ENCODE results near the gene STARD13.

The STARD13 gene

DNA sequence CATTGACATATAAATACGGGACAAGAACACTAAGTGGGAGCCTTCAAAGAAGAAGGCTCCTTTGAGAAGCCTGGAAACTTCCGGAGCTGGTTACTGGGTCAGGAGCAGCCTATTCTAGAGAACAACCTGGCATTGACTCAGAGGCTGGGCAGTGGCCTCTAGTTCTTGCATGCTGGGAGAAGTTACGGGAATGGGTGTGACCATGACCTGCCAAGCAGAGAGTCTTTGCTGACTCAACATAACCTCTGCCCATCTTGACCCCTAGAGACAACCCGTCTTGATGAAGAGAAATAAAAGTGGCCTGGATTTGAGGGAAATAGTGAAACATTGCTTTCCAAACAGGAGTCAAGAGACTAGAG, 21.0 kb downstream of the STARD13 start:
- TF ChIP-seq, protein P1, sequence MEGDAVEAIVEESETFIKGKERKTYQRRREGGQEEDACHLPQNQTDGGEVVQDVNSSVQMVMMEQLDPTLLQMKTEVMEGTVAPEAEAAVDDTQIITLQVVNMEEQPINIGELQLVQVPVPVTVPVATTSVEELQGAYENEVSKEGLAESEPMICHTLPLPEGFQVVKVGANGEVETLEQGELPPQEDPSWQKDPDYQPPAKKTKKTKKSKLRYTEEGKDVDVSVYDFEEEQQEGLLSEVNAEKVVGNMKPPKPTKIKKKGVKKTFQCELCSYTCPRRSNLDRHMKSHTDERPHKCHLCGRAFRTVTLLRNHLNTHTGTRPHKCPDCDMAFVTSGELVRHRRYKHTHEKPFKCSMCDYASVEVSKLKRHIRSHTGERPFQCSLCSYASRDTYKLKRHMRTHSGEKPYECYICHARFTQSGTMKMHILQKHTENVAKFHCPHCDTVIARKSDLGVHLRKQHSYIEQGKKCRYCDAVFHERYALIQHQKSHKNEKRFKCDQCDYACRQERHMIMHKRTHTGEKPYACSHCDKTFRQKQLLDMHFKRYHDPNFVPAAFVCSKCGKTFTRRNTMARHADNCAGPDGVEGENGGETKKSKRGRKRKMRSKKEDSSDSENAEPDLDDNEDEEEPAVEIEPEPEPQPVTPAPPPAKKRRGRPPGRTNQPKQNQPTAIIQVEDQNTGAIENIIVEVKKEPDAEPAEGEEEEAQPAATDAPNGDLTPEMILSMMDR (IDR thresholded peaks at IDR 0.05; ENCODE audit: borderline replicate concordance, control extremely low read depth, extremely low read depth, insufficient read depth, missing control alignments), result no peak
- DNase-seq (ENCODE audit: low spot score), result no peak
- in situ Hi-C loops (cut with MboI; ENCODE audit: low sequenced_read_pairs, unreplicated experiment), result no loop called here

DNA sequence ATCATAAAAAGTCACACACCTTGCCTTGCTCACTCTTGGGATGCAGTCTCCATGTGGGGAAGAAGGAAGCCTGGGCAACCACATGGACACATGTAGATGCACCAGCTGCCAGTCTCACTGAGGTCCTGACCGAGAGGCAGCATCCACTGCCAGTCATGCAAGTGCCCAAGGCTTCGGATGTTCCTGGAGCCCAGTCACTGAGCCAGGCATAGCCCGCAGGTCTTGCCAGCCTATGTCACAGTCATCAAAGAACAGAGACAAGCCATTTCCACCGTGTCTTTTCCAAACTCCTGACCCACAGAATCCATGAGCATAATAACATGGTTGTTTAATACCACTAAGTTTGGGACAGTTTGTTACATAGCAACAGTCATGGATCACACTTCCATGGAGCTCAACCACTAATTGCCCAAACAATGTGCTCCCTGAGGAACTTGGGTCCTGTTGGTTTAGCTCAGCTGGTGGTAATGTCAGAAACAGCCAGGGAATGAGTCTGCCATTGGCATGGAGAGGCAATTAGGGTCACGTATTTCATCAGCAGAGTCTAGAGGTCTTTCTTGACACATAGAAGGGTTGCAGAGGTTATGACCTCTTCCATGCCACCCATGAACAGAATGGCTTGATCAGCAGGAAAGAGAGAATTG, 21.5 kb downstream of the STARD13 start:
- DNase-seq (ENCODE audit: low spot score), result no peak
- in situ Hi-C loops (cut with MboI; ENCODE audit: low sequenced_read_pairs, unreplicated experiment), result no loop called here
- TF ChIP-seq, protein P1 (IDR thresholded peaks at IDR 0.05; ENCODE audit: borderline replicate concordance, control extremely low read depth, extremely low read depth, insufficient read depth, missing control alignments), result no peak

DNA sequence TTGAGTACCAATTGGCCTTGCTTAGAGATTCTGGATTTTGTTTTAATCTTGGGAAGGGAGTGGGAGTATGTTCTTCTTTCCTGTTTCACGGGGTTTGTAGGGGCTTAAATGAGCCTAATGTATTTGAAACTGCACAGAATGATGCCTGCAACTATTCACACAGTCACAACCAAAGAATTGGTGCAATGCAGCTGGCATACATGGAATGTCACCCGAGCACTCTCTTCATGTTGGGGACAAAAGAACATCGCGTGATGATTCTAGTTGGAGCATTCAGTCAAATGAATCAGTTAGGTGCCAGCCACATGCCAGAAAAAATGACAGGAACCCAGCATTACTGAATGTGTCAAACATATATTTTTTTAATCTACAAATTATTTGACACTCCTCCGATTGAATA, 22.1 kb downstream of the STARD13 start:
- in situ Hi-C loops (cut with MboI; ENCODE audit: low sequenced_read_pairs, unreplicated experiment), result no loop called here
- no peak for DNase-seq (ENCODE audit: low spot score)
- TF ChIP-seq, protein P1 (IDR thresholded peaks at IDR 0.05; ENCODE audit: borderline replicate concordance, control extremely low read depth, extremely low read depth, insufficient read depth, missing control alignments), result no peak

DNA sequence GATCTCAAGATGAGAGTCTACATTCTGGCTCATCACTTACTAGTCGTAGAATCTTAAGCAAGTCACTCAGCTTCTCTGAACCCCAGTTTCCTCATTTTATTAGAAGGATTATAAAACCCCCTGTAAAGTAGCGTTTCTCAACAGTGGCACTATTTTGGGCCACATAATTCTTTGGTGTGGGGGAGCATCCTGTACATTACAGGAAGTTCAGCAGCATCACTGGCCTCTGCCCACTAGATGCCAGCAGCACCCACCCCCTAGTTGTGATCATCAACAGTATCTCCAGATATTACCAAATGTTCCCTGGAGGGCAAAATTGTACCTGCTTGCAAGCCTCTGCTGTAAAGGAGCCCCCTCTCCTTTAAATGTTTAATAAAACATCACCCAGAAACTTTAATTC, 22.6 kb downstream of the STARD13 start:
- TF ChIP-seq, protein P1 (IDR thresholded peaks at IDR 0.05; ENCODE audit: borderline replicate concordance, control extremely low read depth, extremely low read depth, insufficient read depth, missing control alignments), result no peak
- DNase-seq (ENCODE audit: low spot score), result no peak
- in situ Hi-C loops (cut with MboI; ENCODE audit: low sequenced_read_pairs, unreplicated experiment), result no loop called here

DNA sequence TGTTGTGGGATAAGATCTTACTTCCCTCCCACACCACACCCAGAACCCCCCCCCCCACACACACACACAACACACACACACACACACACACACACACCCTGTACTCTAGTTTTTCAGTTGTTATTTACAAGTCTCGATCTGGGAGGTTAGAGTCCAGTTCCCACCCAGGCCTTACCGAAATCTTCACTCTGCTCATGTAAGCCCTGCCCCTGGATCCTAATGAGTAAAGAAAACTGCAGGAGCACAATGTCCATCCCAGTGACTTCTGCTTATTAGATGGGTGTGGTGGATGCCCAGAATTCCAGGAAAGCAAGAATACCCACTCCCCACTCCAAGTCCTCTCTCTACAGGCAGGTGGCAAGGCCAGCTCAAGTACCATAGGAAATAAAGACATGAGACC, 23.0 kb downstream of the STARD13 start:
- in situ Hi-C loops (cut with MboI; ENCODE audit: low sequenced_read_pairs, unreplicated experiment), result no loop called here
- no peak for DNase-seq (ENCODE audit: low spot score)
- TF ChIP-seq, protein P1 (IDR thresholded peaks at IDR 0.05; ENCODE audit: borderline replicate concordance, control extremely low read depth, extremely low read depth, insufficient read depth, missing control alignments), result no peak

DNA sequence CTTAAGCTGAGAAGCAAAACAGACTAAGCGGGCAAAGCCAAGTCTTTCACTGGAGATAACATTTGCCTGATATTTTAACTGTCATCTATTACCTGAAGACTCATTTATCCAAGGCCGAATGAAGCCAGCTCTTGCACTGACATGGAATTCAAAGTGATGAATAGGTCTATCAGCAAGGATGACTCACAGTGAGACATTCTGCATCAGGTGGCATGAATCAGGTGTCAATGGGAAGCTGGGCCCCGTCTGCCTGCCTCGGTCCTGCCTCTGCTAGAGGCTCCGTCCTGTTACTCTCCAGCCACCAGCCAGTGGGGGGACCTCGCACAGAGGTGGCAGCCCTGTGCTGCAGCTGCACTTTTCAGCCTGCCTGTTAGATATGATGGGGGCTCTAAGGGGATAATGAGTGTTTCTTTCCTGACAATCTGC, 23.5 kb downstream of the STARD13 start:
- DNase-seq (ENCODE audit: low spot score), result no peak
- in situ Hi-C loops (cut with MboI; ENCODE audit: low sequenced_read_pairs, unreplicated experiment), result no loop called here
- TF ChIP-seq, protein P1 (IDR thresholded peaks at IDR 0.05; ENCODE audit: borderline replicate concordance, control extremely low read depth, extremely low read depth, insufficient read depth, missing control alignments), result no peak

Measured in GM13976 (cell line).